Measurements from ENCODE around the gene TUT4.

TUT4 gene

GRCh38 chr1:52472384-52472783 is 80.5 kb downstream of the TUT4 start:
- H3K36me3 ChIP-seq (ENCODE audit: control insufficient read depth, insufficient read depth, low read length), result peaks cover 30% of the 10 kb centered on the region

DNA sequence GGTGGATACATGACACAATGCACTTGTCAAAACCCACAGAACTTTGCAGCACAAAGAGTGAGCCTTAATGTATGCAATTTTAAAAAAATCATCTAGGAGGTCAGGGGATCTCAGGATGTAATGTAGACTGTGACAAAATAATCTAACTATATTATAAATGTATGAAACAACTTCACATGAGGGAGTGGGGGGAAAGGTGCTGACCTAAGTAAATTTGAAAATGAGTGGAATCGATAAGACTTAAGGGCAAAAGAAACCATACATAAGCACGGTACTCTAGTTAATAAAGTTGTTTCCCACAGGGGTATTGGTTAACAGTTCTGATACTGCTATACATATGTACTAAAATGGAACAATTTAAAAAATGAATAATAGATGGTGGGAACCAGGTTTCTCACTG is 83.8 kb downstream of the TUT4 start:
- no peak overlapping the region for H3K27ac ChIP-seq (ENCODE audit: low read depth, low read length)
- no peak overlapping the region for H3K9ac ChIP-seq (ENCODE audit: low read depth, low read length)
- H3K4me3 ChIP-seq (ENCODE audit: low read depth, low read length), result no peak overlapping the region
- no peaks in the 10 kb centered on the region for H3K9me3 ChIP-seq (ENCODE audit: control insufficient read depth, insufficient read depth, low read length)
- H3K27me3 ChIP-seq (ENCODE audit: control insufficient read depth, insufficient read depth, low read length), result no peaks in the 10 kb centered on the region
- H3K4me1 ChIP-seq (ENCODE audit: control insufficient read depth, insufficient read depth, low read length), result no peaks in the 10 kb centered on the region
- 0 out of 2 replicates have a peak, but pooled peaks cover 6% of the 10 kb centered on the region for H3K36me3 ChIP-seq (ENCODE audit: control insufficient read depth, insufficient read depth, low read length)

More at GRCh38 chr1:52472384-52472783, 80.5 kb downstream of the TUT4 start:
- no peak overlapping the region for H3K4me3 ChIP-seq (ENCODE audit: low read depth, low read length)
- H3K9ac ChIP-seq (ENCODE audit: low read depth, low read length), result no peak overlapping the region
- H3K9me3 ChIP-seq (ENCODE audit: control insufficient read depth, insufficient read depth, low read length), result no peaks in the 10 kb centered on the region
- H3K27me3 ChIP-seq (ENCODE audit: control insufficient read depth, insufficient read depth, low read length), result no peaks in the 10 kb centered on the region
- no peak overlapping the region for H3K27ac ChIP-seq (ENCODE audit: low read depth, low read length)
- no peaks in the 10 kb centered on the region for H3K4me1 ChIP-seq (ENCODE audit: control insufficient read depth, insufficient read depth, low read length)

DNA sequence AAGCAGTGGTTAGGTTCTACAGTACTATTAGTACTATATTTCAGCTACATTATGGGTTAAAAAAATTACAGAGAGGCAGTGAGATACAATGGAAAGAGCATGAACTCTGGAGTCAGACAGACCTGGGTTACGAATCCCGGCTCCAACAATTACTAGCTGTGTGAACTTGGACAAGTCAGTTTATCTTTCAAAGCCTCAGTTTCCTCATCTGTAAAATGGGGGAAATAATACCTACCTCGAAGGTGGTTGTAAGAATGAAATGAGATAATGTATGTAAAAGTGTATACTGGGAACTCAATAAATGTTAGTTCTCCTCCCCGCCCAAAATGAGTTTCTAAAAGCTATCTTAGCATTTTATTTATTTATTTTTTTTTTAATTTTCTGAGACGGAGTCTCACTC is 89.0 kb downstream of the TUT4 start:
- Histone ChIP-seq H3K9me3 (ENCODE audit: control insufficient read depth, insufficient read depth, low read length) (no peaks in the 10 kb centered on the region), H3K27me3 (ENCODE audit: control insufficient read depth, insufficient read depth, low read length) (no peaks in the 10 kb centered on the region), H3K4me3 (ENCODE audit: low read depth, low read length) (no peak overlapping the region), H3K27ac (ENCODE audit: low read depth, low read length) (no peak overlapping the region), H3K4me1 (ENCODE audit: control insufficient read depth, insufficient read depth, low read length) (peaks cover 33% of the 10 kb centered on the region), H3K9ac (ENCODE audit: low read depth, low read length) (no peak overlapping the region), H3K36me3 (ENCODE audit: control insufficient read depth, insufficient read depth, low read length) (no peaks in the 10 kb centered on the region; the same call in 1 of the 2 replicates)

DNA sequence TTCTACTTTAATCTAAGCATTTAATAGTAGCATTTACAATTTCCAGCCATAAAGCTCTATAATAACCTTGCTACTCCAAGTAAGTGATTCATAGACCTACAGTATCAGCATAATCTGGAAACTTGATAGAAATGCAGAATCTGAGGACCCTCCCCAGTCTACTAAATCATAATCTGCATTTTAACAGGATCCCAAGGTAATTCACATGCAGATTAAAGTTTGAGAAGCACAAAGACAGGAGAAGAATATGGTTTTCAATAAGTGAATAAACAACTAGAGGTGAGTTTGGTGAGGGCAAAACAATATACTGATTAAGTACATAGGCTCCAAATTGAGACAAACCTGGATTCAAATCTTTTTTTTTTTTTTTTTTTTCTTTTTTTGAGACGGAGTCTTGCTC is 91.1 kb downstream of the TUT4 start:
- Histone ChIP-seq H3K4me3 (ENCODE audit: low read depth, low read length) (no peak overlapping the region), H3K4me1 (ENCODE audit: control insufficient read depth, insufficient read depth, low read length) (peaks cover 33% of the 10 kb centered on the region), H3K36me3 (ENCODE audit: control insufficient read depth, insufficient read depth, low read length) (peaks cover under 1% of the 10 kb centered on the region; the same call in 1 of the 2 replicates), H3K9ac (ENCODE audit: low read depth, low read length) (no peak overlapping the region), H3K27ac (ENCODE audit: low read depth, low read length) (no peak overlapping the region), H3K9me3 (ENCODE audit: control insufficient read depth, insufficient read depth, low read length) (no peaks in the 10 kb centered on the region), H3K27me3 (ENCODE audit: control insufficient read depth, insufficient read depth, low read length) (no peaks in the 10 kb centered on the region)

DNA sequence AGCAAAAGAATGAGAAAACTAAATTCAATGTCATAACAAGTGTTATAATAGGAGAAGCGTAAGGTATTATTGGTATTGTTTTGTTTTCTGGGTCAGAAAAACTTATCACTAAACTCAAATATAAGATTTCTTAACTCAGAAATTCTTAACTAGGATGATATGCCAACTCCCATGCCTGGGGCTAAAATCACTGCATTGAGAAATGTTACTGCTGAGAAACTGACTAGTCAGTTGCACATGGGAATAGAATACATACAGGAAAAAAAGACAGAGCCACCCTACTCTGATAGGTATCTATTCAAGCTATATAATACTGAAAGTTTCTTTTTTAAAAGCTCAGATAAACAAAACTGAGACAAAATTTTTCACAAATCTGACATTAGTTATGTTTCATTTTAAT is 92.2 kb downstream of the TUT4 start:
- Histone ChIP-seq H3K4me3 (ENCODE audit: low read depth, low read length) (no peak overlapping the region), H3K9ac (ENCODE audit: low read depth, low read length) (no peak overlapping the region), H3K36me3 (ENCODE audit: control insufficient read depth, insufficient read depth, low read length) (peaks cover 5% of the 10 kb centered on the region; the same call in 1 of the 2 replicates), H3K27me3 (ENCODE audit: control insufficient read depth, insufficient read depth, low read length) (no peaks in the 10 kb centered on the region), H3K4me1 (ENCODE audit: control insufficient read depth, insufficient read depth, low read length) (peaks cover 33% of the 10 kb centered on the region), H3K9me3 (ENCODE audit: control insufficient read depth, insufficient read depth, low read length) (no peaks in the 10 kb centered on the region), H3K27ac (ENCODE audit: low read depth, low read length) (no peak overlapping the region)

DNA sequence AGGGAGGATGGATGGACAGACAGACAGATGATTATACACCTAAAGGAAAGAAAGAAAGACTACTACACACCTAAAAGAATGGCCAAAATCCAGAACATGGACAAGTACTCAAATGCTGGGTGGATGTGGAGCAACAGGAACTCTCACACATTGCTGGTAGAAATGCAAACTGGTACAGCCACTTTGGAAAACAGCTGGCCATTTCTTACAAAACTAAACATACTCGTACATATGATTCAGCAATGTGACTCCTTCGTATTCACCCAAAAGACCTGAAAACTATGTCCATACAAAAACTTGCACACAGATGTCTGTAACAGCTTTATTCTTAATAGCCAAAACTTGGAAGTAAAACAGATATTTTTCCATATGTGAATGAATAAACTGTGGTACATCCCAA is 97.2 kb downstream of the TUT4 start:
- no peak overlapping the region for H3K9ac ChIP-seq (ENCODE audit: low read depth, low read length)
- H3K4me3 ChIP-seq (ENCODE audit: low read depth, low read length), result no peak overlapping the region
- no peaks in the 10 kb centered on the region for H3K9me3 ChIP-seq (ENCODE audit: control insufficient read depth, insufficient read depth, low read length)
- H3K27me3 ChIP-seq (ENCODE audit: control insufficient read depth, insufficient read depth, low read length), result no peaks in the 10 kb centered on the region
- peaks cover 19% of the 10 kb centered on the region for H3K4me1 ChIP-seq (ENCODE audit: control insufficient read depth, insufficient read depth, low read length)
- H3K36me3 ChIP-seq (ENCODE audit: control insufficient read depth, insufficient read depth, low read length), result 0 out of 2 replicates have a peak, but pooled peaks cover 5% of the 10 kb centered on the region
- no peak overlapping the region for H3K27ac ChIP-seq (ENCODE audit: low read depth, low read length)

GRCh38 chr1:52454779-52455178 is 98.1 kb downstream of the TUT4 start:
- Histone ChIP-seq H3K4me3 (ENCODE audit: low read depth, low read length) (no peak overlapping the region), H3K9me3 (ENCODE audit: control insufficient read depth, insufficient read depth, low read length) (no peaks in the 10 kb centered on the region), H3K27me3 (ENCODE audit: control insufficient read depth, insufficient read depth, low read length) (no peaks in the 10 kb centered on the region), H3K36me3 (ENCODE audit: control insufficient read depth, insufficient read depth, low read length) (0 out of 2 replicates have a peak, but pooled peaks cover 5% of the 10 kb centered on the region), H3K9ac (ENCODE audit: low read depth, low read length) (peak overlapping the region; percentile 11; the same call in 1 of the 2 replicates), H3K27ac (ENCODE audit: low read depth, low read length) (peak overlapping the region; percentile 75), H3K4me1 (ENCODE audit: control insufficient read depth, insufficient read depth, low read length) (peaks cover 15% of the 10 kb centered on the region)

- no peaks in the 10 kb centered on the region for H3K9me3 ChIP-seq (ENCODE audit: control insufficient read depth, insufficient read depth, low read length)
- H3K27ac ChIP-seq (ENCODE audit: low read depth, low read length), result peak overlapping the region; percentile 75
- H3K36me3 ChIP-seq (ENCODE audit: control insufficient read depth, insufficient read depth, low read length), result 0 out of 2 replicates have a peak, but pooled peaks cover 5% of the 10 kb centered on the region
- H3K4me1 ChIP-seq (ENCODE audit: control insufficient read depth, insufficient read depth, low read length), result peaks cover 15% of the 10 kb centered on the region
- no peak overlapping the region for H3K4me3 ChIP-seq (ENCODE audit: low read depth, low read length)
- H3K9ac ChIP-seq (ENCODE audit: low read depth, low read length), result peak overlapping the region; percentile 11; the same call in 1 of the 2 replicates
- no peaks in the 10 kb centered on the region for H3K27me3 ChIP-seq (ENCODE audit: control insufficient read depth, insufficient read depth, low read length)
Measured at GRCh38 chr1:52454127-52454526, 98.8 kb downstream of the TUT4 start.

- Histone ChIP-seq H3K36me3 (ENCODE audit: control insufficient read depth, insufficient read depth, low read length) (peaks cover 61% of the 10 kb centered on the region), H3K9me3 (ENCODE audit: control insufficient read depth, insufficient read depth, low read length) (no peaks in the 10 kb centered on the region), H3K27me3 (ENCODE audit: control insufficient read depth, insufficient read depth, low read length) (no peaks in the 10 kb centered on the region), H3K9ac (ENCODE audit: low read depth, low read length) (no peak overlapping the region), H3K27ac (ENCODE audit: low read depth, low read length) (no peak overlapping the region), H3K4me1 (ENCODE audit: control insufficient read depth, insufficient read depth, low read length) (no peaks in the 10 kb centered on the region), H3K4me3 (ENCODE audit: low read depth, low read length) (no peak overlapping the region)
Measured at GRCh38 chr1:52444463-52444862, 108.4 kb downstream of the TUT4 start.

DNA sequence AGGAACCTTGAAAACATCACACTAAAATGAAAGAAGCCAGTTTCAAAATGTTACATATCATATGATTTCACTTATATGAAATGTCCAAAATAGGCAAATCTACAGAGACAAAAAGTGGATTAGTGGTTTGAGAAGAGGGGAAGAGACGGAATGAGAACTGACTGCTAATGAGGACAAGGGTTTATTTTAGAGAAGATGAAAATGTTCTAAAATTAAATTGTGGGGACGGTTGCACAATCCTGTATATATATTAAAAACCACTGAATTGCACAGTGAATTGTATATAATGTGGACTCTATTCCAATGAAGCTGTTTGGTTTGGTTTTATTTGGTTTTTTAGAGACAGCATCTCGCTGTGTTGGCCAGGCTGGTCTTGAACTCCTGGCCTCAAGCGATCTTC is 112.9 kb downstream of the TUT4 start:
- H3K4me3 ChIP-seq (ENCODE audit: low read depth, low read length), result no peak overlapping the region
- H3K9me3 ChIP-seq (ENCODE audit: control insufficient read depth, insufficient read depth, low read length), result no peaks in the 10 kb centered on the region
- H3K9ac ChIP-seq (ENCODE audit: low read depth, low read length), result no peak overlapping the region
- H3K4me1 ChIP-seq (ENCODE audit: control insufficient read depth, insufficient read depth, low read length), result peaks cover 10% of the 10 kb centered on the region
- no peak overlapping the region for H3K27ac ChIP-seq (ENCODE audit: low read depth, low read length)
- peaks cover 75% of the 10 kb centered on the region for H3K36me3 ChIP-seq (ENCODE audit: control insufficient read depth, insufficient read depth, low read length)
- no peaks in the 10 kb centered on the region for H3K27me3 ChIP-seq (ENCODE audit: control insufficient read depth, insufficient read depth, low read length)

GRCh38 chr1:52436817-52437216 is 116.1 kb downstream of the TUT4 start:
- H3K27ac ChIP-seq (ENCODE audit: low read depth, low read length), result peak overlapping the region; percentile 85
- no peak overlapping the region for H3K9ac ChIP-seq (ENCODE audit: low read depth, low read length)
- H3K4me1 ChIP-seq (ENCODE audit: control insufficient read depth, insufficient read depth, low read length), result peaks cover 10% of the 10 kb centered on the region
- H3K4me3 ChIP-seq (ENCODE audit: low read depth, low read length), result no peak overlapping the region
- H3K9me3 ChIP-seq (ENCODE audit: control insufficient read depth, insufficient read depth, low read length), result no peaks in the 10 kb centered on the region
- peaks cover 79% of the 10 kb centered on the region for H3K36me3 ChIP-seq (ENCODE audit: control insufficient read depth, insufficient read depth, low read length)
- no peaks in the 10 kb centered on the region for H3K27me3 ChIP-seq (ENCODE audit: control insufficient read depth, insufficient read depth, low read length)
